Activated CD4-positive, alpha-beta T cell treated with anti-CD3 and anti-CD28 coated beads, Interleukin-10, Interleukin-2, amounts not matched to agents 100 ng/mL and 50 ng/mL, durations not matched to agents 16 hours and 8 hours (primary cell): ENCODE measurements around the gene GNG8.

Experiments
- DNase-seq: peaks from one replicate; pipeline ENCODE4 v3.0.0-alpha.2; 2020

GNG8 gene

DNA sequence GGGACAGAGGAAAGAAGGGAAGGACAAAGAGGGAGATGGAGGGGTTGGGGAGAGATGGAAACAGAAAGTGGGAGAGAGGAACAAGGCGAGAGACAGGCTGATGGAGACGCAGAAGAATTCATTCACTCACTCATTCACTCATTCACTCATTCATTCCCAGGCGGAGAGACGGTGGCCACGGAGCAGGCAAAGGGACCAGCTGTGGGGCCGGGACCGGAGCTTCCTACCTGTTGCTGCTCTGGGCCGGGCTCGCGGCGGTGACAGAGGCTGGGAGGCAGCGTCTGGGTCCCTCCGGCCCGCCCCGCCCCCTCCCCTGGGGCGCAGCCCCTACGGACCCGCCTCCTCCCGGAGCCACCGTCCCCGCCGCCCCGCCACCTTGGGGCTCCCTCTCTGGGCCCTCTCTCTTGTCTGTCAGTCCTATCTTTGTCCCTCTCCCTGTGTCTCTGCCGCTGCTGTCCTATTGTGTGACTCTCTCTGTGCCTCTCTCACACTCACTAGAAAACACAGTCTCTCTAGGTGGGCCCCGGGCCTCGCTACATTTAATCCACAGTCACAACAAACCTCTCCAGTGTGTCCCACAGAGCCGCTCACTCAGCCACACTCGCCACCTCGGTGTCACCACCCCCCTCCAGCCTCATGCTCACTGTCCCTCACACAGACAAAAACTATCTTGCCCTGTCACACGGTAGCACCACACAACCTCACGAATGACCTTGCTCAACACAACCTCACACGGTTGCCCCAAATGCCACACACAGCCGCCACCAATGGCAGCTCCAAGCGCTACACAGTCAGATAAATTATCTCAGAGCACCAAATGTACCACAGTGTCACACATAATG, at the start of gene GNG8:
Gene GNG8 (minus strand): TSS at position 283 of the 842 bp plus-strand sequence. CDS start 1,520 bp downstream, outside the sequence.
- no peak for DNase-seq

DNA sequence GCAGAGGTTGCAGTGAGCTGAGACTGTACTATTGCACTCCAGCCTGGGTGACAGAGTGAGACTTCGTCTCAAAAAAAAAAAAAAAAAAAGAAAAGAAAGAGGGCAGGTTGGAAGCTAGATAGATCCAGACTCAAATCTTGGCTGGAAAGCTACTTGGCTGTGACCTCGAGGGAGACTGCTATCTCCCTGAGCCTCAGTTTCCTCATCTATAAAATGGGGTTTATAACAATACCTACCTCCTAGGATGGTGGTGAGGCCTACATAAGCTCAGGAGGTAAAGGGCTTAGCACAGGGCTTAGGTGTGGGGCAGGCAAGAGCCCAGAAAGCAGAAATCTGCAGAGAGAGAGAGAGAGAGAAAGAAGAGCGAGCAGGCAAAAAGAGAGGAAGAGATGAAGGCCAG, 49.2 kb upstream of the GNG8 start:
- no peak for DNase-seq

DNA sequence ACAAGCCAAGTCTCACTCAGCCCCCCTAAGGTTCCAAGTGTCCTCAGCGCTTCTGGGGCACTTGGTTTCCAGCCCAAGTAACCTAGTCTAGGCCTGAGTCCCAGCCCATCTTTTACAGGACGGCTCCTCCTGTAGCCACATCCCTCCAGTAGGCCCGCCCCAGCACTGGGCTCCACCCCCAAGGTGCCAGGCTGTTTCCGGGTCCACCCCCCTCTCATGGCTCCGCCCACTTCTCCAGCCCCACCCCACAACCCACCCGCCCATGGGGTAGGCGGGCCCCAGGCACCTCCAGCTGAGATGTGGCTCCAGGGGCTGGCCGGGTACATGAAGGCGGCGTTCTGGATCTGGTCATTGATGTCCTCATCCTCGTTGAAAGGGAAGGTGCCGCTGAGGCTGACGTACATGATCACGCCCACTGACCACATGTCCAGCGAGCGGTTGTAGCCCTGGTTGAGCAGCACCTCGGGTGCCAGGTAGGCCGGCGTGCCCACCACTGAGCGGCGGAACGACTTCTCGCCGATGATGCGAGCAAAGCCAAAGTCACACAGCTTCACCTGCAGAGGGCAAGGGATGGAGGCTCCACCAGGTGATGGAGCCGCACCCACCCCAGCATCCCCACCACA, 42.2 kb upstream of the GNG8 start:
- DNase-seq = peak; percentile 71

DNA sequence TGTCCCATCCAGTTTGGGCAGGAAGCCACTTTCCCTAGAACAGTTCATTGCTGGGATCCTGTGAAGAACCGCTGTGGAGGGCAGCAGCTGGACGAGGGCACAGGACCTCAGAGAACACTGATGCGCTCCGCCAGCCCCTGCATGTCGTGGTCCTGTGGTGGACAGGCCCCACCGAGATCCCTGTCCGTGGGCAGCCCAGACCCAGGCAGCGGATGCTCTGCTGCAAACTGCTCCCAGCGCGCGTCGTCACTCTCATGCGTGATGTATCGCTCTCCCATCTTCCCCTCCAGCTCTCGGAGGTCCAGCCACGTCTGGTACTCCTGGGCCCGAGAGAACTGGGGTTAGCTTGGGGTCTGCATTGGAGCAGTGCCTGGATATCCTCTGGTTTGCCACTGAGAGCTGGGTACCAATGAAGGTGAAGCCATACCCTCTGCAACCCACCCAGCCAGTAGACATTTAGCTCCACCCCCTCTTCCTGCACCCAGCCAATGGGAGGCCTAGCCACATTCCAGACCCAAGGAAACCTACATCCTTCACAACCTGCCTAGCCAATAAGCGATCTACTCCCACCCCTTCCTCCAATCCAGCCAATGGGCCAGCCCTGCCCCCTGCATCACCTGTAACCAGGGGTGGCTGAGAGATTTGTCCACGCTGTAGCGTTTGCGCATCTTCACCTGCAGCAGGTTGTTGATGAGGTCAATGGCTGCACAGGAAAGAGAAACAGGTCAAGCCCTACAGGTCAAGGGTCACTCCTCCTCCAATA, 38.6 kb upstream of the GNG8 start:
- peak; percentile 5 for DNase-seq

DNA sequence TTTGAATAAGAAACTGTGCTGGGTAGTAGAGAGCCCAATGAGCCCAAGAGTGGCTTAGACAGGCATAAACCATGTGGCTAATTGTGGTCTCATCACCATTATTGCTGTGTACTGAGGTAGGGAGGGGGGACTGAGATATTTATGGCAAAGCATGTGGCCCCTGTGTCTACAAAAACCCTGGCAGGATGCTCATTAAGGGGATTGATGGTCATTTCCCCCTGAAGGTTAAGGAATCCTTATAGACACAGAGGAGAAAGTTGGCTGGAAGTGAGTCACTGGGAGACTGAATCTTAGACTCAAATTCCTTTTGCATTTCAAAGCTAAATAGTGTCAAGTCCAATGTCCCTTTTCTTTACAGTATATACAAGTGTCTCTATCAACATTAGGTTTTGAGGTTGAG, 34.8 kb upstream of the GNG8 start:
- no peak for DNase-seq

DNA sequence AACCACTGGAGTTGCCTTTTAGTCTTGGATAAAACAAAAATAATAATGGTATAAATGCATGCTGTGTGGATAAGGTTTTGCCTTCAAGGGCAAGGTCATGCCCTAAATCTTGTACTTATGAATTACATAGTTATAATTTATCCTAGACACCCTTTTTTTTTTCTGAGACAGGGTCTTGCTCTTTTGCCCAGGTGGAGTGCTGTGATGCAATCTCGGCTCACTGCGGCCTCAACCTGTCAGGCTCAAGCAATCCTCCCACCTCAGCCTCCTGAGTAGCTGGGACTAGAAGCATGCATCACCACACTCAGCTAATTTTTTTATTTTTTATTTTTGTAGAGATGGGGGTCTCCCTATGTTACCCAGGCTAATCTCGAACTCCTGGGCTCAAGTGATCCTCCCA, 32.7 kb upstream of the GNG8 start:
- DNase-seq = no peak

DNA sequence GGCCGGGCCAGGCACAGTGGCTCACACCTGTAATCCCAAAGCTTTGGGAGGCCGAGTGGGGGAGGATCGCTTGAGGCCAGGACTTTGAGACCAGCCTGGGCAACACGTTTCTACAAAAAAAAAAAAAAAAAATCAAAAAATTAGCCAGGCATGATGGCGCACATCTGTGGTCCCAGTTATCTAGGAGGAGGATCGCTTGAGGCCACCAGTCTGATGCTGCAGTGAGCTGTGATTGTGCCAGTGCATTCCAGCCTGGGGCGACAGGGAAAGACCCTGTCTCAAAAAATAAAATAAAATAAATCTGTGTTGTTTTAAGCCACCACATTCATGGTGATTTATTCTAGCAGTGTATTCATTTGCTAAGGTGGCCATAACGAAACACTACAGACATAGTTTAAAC, 29.1 kb upstream of the GNG8 start:
- no peak for DNase-seq

DNA sequence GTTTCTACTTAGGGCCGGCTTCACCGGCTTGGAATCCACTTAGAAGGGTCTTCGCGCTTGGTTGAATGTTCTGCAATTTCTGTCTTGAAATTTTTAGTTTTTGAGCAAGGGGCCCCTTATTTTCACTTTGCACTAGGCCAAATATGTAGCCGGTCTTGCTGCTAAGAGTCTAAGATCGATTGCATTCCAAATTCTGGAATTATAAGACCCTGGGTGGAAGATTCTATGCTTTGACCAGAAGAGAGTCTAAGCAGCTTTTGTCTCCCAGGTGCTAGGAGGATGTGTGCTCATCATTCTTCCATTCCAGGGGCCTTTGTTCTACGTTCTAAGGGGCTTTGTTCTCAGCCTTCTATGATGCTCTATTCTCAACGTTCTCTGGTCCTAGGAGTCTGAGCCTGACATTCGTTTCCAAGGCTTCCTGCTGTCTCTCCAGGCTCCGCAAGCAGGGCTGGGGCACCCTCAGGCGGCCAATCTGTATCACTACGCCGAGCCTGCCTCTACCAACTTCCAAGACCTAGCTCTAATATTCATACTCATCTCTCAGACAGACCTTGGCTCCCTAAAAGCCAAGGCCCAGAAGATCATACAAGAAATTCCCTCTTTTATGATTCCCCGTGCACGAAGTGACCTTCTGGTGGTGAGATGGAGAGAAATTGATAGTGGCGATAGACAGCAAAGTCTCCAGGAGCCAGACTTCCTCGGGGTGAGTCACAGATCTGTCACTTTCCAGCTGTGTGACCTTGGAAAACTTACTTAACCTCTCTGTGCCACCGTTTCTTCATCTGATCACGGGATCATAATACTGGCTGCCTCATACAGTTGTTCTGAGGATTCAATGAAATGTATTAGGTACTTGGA, 26.0 kb upstream of the GNG8 start:
- peak; percentile 78 for DNase-seq

DNA sequence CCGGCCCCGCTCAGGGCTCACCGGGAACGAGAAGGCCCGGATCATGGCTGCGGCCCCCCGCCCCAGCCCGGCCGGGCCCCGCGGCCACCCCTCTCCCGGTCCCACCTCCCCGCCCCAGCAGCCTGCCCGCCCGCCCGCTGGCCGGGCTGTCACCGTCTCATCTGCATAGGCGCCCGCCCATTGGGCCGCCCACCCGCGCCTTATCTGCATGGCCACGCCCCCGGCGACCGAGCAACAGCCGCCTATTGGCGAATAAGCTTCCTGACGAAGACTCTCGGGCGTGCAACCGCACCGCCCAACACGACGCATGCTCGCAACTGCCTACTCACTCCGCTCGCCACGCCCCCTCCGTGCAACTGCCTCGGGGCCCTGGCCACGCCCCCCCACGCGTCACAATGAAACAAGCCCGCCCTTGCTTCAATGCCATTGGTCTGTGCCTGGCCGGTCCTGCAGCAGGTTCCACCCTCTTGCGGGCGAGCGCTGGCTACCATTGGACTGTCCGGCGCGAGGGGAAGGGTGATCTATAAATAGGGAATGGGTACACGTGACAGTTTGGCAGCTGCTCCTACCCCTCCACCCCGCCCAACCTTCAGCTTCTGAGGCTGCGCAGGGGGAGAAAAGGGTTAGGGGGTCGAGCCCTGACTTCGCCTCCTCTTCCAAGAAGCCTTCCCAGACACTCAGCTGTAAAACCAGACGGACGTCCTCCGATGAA, 25.2 kb upstream of the GNG8 start, which contains the start of gene DACT3:
Gene DACT3 (minus strand): TSS at position 163 of the 712 bp plus-strand sequence. CDS start 118 bp downstream, at position 45.
- DNase-seq = peak; percentile 100

DNA sequence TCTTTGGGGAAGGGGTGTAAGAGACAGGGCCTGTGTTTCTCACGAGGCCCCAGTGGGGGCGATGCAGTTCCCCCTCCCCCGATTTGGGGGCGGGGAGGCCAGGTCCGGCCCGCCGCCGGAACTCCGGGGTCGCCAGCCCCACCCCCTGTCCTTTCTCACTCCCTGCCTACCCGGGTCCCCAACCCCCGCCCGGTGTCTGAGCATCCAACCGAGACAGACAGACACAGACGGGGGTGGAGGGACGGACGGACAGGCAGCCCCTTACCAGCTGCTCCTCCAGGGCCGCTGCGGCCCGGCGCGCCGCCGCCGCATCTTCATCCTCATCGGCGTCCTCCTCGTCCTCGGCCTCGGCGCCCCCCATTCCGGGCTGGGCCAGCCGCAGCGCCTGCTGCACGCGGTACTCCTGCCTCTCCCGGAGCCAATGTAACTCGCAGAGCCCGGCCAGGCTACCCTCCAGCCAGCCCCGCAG, 24.6 kb upstream of the GNG8 start:
- DNase-seq = no peak

DNA sequence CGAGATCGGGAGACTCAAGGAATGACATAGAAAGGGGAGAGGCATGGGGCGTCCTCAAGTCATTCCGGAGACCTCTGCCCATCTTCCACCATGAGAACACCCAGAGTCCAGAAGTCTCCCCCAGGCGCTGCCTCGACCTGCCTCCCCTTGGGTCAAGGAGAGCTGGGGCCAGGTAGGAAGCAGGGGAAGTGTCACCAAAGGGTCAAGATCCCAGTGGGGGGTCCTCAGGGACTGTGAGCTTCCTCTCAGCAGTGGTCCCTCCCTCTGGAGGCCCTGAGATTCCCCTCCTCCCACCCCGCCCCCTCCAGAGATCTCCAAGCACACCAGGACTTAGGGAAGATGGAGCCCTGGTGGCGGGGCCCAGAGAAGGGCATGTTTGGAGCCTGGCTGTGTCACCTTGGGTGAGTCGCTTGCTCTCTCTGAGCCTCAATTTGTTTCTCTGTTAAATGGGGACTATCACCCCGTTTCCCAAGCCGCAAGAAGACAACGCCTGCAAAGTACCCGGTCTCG, 24.1 kb upstream of the GNG8 start:
- DNase-seq = no peak

DNA sequence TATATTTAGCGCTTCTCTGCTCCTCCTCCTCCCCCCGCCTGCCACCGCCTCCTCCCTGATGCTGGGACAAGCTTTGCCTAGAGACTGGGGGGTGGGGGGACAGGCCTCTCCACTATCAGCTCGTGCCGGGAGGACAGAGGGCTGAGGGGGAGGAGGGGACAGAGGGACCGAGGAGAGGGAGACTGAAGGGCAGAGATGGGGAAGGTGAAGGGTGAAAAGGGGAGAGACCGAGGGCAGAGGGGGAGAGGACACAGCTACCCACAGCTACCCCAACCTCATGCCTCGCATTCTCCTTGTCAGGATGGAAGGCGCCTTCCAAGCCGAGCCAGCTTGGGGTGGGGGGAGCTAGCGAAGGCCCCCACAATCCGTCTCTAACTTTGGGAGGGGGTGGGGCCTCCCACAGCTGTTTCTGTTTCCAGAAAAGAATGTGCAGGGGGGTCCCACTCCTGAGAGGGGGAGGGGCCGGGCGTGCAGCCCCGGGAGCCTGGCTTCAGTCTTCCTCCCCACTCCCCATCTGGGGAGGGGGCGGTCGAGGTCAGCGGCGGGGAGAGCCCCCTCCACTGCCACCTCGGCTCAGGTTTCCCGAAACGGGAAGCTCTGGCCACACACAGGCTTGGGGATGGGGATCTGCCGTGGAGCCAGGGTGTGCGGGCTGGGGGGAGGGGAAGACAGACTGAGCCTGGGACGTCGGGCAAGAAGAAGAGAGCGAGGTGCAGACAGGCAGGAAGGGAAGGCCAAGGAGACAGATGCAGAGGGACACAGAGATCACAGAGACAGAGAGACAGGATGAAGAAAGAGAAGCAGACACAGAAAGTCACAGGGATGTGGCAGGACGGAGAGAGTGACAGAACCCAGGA, 23.4 kb upstream of the GNG8 start:
- DNase-seq = no peak

DNA sequence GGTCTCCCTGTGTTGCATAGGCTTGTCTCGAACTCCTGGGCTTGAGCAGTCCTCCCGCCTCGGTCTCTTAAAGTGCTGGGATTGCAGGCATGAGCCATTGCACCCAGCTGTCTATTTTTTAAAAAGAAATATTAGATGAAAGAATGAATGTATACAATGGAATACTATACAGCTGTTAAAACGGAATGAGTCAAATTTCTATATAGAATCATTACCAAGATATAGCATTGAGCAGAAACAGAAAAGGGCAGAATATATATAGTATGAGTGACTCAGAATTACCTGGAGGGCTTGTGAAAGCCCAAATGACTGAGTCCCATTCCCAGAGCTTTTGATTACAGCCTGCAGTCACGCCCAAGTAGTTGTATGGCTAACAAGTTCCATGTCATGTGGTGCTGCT, 20.5 kb upstream of the GNG8 start:
- no peak for DNase-seq

DNA sequence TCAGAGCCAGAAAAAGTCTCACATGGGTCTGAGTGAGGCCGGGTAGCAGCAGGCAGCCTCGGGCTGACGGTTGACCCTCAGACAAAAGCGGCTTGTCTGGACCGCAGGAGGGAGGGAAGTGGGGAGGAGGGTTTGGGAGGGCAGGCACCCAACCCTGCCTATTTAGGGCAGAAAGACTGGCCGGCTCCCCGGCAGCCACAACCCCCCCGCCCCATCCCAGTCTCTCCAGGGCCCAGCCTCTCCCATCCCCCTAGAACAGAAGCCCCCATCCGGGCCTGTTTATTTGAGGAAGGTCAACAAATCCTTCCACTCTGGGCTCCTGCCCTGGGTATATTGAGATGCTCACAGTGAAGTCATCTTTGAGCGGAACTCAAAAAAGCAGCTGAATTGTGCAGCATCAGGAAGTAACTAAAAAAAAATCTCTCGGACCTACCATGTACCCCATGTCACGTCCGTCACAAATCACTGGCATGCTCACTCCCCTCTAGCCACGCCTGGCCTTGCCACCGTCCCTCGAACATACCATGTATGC, 18.7 kb upstream of the GNG8 start:
- DNase-seq = no peak

DNA sequence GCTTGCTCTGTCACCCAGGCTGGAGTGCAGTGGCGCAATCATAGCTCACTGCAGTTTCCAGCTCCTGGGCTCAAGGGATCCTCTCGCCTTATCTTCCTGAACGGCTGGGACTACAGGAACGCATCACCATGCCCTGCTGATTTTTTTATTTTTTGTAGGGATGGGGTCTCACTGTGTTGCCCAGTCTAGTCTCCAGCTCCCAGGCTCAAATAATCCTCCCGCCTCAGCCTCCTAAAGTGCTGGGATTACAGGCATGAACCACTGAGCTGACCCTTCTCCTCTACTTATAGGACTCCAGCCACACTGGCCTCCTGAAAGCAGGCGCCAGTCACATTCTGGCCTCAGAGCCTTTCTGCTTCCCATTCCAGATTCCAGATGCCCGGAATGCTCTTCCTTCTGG, 14.4 kb upstream of the GNG8 start:
- no peak for DNase-seq

DNA sequence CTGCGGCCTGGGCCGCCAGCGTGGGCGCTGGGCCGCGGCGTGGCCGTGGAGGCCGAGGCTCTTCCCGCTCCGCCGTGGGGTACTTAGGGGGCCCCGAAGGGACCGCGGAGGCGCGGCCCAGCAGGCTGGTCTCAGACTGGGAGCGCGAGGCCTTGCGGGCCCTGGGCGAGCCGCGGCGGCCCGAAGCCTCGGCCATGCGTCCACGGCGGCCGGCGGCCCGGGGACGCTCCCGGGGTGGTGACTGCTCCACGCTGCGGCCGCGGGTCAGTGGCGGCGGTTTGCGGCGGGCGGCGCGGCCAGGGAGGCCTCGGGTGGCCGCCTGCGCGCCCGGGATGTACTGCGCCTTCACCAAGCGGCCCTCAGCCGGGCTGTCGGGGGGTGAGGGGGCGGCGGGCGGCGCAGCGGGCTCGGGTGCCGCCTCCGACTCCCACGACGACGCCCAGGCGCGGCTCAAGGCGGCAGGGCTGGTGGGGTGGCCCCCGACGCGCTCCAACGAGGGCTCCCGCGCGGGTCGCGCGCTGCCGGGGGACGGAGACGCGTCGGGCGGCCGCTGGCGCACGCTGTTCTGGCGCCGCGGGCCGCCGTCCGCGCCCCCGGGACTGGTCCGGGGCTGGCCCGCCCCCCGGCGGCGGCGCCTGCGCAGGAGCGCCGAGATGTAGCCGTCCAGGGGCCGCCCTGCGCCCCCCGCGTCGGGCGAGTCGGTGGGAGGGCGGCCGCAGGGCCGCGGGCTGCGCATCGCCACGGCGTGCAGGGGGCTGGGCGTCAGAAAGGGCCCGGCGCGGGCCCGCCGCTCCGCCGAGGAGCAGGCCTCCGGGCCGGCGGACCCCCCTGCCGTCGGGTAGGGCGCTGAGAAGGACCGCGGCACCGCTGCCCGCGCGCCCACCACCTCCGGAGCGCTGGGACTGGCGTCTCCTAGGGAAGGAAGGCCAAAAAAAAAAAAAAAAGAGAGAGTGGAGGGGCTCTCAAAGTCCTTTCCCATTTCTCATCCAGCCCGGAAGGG, 13.3 kb upstream of the GNG8 start:
- no peak for DNase-seq

DNA sequence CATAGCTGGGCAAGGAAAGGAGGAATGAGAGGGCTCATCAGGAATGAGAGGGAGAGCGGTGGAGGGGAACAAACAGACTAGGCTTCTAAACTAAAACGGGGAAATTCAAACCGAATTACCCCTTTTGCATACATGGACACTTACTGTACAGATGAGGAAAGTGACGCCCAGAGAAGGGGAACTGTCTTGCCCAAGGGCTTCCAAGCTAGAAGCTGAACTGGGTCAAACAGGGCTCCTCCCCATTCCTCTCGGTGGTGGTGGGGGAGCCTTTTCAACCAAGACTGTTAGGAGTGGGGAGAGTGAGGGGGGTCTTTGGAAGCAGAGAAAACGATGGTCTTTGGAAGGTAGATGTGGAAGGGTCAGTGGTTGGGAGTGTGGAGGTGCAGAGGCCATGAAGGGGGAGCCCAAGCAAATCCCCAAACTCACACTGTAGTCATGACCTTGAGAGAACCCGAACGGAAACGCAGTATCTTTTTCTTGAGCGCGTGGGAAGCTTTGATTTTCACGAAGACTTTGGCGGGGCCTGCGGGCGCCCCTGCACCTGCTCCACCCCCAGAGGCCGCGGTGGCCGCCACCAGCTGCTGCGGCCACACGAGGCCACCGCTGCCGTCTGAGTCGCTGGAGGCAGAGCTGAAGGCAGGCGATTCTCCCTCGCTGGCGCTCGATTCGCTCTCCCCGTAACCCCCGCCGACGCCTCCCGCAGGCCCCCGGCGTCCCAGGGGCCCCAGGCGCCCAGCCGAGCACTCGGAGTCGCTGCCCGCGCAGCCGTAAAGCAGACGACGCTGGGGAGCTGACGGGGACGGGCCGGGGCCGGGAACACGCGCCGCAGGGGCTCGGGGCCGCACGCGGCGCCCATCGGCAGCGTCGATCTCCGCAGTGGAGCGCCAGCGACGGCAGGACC, 12.3 kb upstream of the GNG8 start:
- no peak for DNase-seq

DNA sequence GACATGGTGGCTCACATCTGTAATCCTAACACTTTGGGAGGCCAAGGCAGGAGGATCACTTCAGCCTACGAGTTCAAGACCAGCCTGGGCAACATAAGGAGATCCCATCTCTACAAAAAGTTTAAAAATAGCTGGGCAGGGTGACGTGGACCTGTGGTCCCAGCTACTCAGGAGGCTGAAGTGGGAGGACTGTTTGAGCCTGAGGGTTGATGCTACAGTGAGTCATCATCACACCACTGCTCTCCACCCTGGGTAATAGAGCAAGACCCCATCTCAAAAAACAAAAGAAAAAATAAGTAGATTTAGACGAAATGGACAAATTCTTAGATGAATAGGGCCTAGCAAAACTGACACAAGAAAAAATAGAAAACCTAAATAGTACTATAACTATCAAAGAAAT, 10.4 kb upstream of the GNG8 start:
- DNase-seq = no peak
